ENCODE measurements around the gene UGT3A2. TPM values are rescaled to one million over a fixed set of nuclear protein-coding genes. Genes with fewer than 3 reads are reported as not detected.

The UGT3A2 gene
- total RNA-seq, 3 donors from 2014 or later (not counting 1 experiment from before 2014, with no cell fraction given) = 0.25 TPM; not detected in 1

DNA sequence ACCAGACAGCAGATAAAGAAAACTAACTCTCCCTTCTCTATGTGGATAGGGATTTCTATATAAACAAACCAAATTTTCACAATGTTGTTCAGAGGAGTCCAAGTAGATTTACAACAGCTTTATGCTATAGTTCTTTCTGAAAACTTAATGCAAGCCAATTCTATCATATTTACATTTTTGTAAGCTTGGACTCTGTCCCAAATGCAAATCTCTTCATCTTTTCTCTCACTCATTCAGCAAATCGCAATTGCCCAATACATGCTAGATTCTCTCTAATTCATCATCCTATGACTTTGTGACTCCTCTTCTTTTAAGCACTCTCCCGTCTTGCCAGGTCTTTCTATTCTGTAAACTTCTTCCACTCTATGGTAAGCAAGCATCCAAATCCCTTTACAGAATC is 39.1 kb upstream of the UGT3A2 start:
- WGBS (ENCODE audit: insufficient coverage) = 74% methylated on average over 2 of the region's 2 CpGs
- DNase-seq = no peak

DNA sequence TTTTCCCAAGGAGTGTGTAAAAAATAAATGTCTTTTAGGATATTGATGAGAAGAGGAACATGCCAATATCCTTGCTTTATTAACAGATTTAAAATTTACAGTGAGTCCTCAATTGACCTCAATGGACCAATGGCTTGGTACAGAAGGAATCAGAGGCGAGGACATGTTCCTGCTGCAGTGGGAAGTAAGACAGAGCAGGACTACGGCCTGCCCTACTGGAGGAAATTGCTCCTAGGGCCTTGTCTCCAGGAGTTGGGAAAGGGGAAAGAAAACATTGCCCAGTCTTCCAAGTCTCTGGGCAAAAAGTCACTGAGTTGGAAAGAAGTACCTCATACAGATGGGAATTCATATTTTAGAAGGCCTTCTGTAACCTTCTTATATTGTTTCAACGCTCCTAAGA is 33.1 kb upstream of the UGT3A2 start:
- 100% methylated on average over 2 of the region's 3 CpGs for WGBS (ENCODE audit: insufficient coverage)
- Mint-ChIP-seq H3K9me3 (no peaks in the 10 kb centered on the region), H3K4me1 (no peaks in the 10 kb centered on the region), H3K36me3 (peaks cover 7% of the 10 kb centered on the region), H3K27ac (no peak overlapping the region), H3K27me3 (ENCODE audit: low read depth in 2 of 2) (no peaks in the 10 kb centered on the region), H3K4me3 (no peak overlapping the region)
- intact Hi-C loops (cut with micrococcal nuclease) = no loop called here
- Histone ChIP-seq H3K27ac (ENCODE audit: low read length) (no peak overlapping the region), H3K4me3 (ENCODE audit: low read length) (no peak overlapping the region), H3K27me3 (ENCODE audit: control insufficient read depth, insufficient read depth, low read length) (no peaks in the 10 kb centered on the region), H3K4me1 (ENCODE audit: control insufficient read depth, insufficient read depth, low read length) (no peaks in the 10 kb centered on the region), H3K36me3 (ENCODE audit: control insufficient read depth, insufficient read depth, low read length) (peaks cover 14% of the 10 kb centered on the region), H3K9me3 (ENCODE audit: control insufficient read depth, insufficient read depth, low read length) (no peaks in the 10 kb centered on the region)
- ATAC-seq = no peak
- no peak for DNase-seq
- TF ChIP-seq, protein P1, sequence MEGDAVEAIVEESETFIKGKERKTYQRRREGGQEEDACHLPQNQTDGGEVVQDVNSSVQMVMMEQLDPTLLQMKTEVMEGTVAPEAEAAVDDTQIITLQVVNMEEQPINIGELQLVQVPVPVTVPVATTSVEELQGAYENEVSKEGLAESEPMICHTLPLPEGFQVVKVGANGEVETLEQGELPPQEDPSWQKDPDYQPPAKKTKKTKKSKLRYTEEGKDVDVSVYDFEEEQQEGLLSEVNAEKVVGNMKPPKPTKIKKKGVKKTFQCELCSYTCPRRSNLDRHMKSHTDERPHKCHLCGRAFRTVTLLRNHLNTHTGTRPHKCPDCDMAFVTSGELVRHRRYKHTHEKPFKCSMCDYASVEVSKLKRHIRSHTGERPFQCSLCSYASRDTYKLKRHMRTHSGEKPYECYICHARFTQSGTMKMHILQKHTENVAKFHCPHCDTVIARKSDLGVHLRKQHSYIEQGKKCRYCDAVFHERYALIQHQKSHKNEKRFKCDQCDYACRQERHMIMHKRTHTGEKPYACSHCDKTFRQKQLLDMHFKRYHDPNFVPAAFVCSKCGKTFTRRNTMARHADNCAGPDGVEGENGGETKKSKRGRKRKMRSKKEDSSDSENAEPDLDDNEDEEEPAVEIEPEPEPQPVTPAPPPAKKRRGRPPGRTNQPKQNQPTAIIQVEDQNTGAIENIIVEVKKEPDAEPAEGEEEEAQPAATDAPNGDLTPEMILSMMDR (IDR thresholded peaks at IDR 0.05) = no peak

More for the DNA sequence above, 39.1 kb upstream of the UGT3A2 start:
- no peaks in the 10 kb centered on the region for H3K4me1 ChIP-seq (ENCODE audit: control insufficient read depth, insufficient read depth, low read length)
- H3K4me3 ChIP-seq (ENCODE audit: low read length) = no peak overlapping the region
- intact Hi-C loops (cut with micrococcal nuclease) = no loop called here
- peaks cover 57% of the 10 kb centered on the region for H3K36me3 ChIP-seq (ENCODE audit: control insufficient read depth, insufficient read depth, low read length)
- Mint-ChIP-seq H3K27me3 (ENCODE audit: low read depth in 2 of 2) (no peaks in the 10 kb centered on the region), H3K4me1 (no peaks in the 10 kb centered on the region), H3K4me3 (no peak overlapping the region), H3K27ac (no peak overlapping the region), H3K9me3 (no peaks in the 10 kb centered on the region), H3K36me3 (peaks cover 29% of the 10 kb centered on the region)
- no peaks in the 10 kb centered on the region for H3K27me3 ChIP-seq (ENCODE audit: control insufficient read depth, insufficient read depth, low read length)
- no peaks in the 10 kb centered on the region for H3K9me3 ChIP-seq (ENCODE audit: control insufficient read depth, insufficient read depth, low read length)
- H3K27ac ChIP-seq (ENCODE audit: low read length) = no peak overlapping the region
- no peak for ATAC-seq
- TF ChIP-seq, protein P1 (IDR thresholded peaks at IDR 0.05) = no peak

DNA sequence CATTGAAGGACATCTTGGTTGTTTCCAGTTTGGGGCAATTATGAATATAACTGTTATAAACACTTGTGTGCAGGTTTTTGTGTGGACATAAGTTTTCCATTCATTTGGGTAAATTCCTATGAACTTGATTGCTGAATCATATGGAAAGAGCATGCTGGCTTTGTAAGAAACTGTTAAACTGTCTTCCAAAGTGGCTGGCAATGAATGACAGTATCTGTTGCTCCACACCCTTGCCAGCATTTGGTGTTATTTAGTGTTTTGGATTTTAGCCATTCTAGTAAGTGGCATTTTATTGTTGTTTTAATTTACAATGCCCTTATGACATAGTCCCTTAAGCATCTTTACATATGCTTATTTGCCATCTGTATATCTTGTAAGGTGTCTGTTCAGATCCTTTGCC is 29.8 kb upstream of the UGT3A2 start:
- TF ChIP-seq, protein P1 (IDR thresholded peaks at IDR 0.05) = no peak
- no peak overlapping the region for H3K4me3 Mint-ChIP-seq
- no peak overlapping the region for H3K27ac Mint-ChIP-seq
- H3K4me1 ChIP-seq (ENCODE audit: control insufficient read depth, insufficient read depth, low read length) = no peaks in the 10 kb centered on the region
- intact Hi-C loops (cut with micrococcal nuclease) = no loop called here
- H3K36me3 ChIP-seq (ENCODE audit: control insufficient read depth, insufficient read depth, low read length) = peaks cover 4% of the 10 kb centered on the region
- DNase-seq (no peak), ATAC-seq (no peak)
- no peaks in the 10 kb centered on the region for H3K9me3 ChIP-seq (ENCODE audit: control insufficient read depth, insufficient read depth, low read length)
- H3K9me3 Mint-ChIP-seq = no peaks in the 10 kb centered on the region
- H3K27me3 Mint-ChIP-seq (ENCODE audit: low read depth in 2 of 2) = no peaks in the 10 kb centered on the region
- H3K36me3 Mint-ChIP-seq = peaks cover 7% of the 10 kb centered on the region
- H3K4me1 Mint-ChIP-seq = no peaks in the 10 kb centered on the region
- H3K4me3 ChIP-seq (ENCODE audit: low read length) = no peak overlapping the region
- no peaks in the 10 kb centered on the region for H3K27me3 ChIP-seq (ENCODE audit: control insufficient read depth, insufficient read depth, low read length)
- H3K27ac ChIP-seq (ENCODE audit: low read length) = no peak overlapping the region

DNA sequence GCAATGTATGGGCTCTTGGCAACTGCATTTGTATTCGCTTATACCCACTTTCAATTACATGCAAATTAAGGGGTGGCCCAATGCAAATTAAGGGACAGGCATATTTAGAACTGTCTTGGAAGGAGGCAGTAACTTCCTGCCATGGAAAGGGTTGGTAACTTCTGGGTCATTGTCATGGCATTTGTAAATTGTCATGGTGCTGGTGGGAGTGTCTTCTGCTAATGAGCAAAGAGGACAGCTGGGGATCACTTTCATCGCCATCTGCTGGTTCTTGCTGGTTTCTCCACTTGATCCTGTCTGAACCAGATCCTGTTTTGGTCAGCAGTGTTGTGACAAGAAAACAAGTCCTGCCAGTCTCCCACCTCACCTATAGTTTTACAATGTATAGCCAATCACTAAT is 23.3 kb upstream of the UGT3A2 start:
- intact Hi-C loops (cut with micrococcal nuclease) = no loop called here
- H3K4me1 Mint-ChIP-seq = no peaks in the 10 kb centered on the region
- TF ChIP-seq, protein P1 (IDR thresholded peaks at IDR 0.05) = no peak
- Histone ChIP-seq H3K27ac (ENCODE audit: low read length) (no peak overlapping the region), H3K9me3 (ENCODE audit: control insufficient read depth, insufficient read depth, low read length) (no peaks in the 10 kb centered on the region), H3K36me3 (ENCODE audit: control insufficient read depth, insufficient read depth, low read length) (no peaks in the 10 kb centered on the region), H3K4me3 (ENCODE audit: low read length) (no peak overlapping the region), H3K27me3 (ENCODE audit: control insufficient read depth, insufficient read depth, low read length) (no peaks in the 10 kb centered on the region), H3K4me1 (ENCODE audit: control insufficient read depth, insufficient read depth, low read length) (no peaks in the 10 kb centered on the region)
- ATAC-seq (peak in 2 of 3 donors; percentile 49 to 54), DNase-seq (peak in 1 of 2 donors; percentile 23)
- H3K27me3 Mint-ChIP-seq (ENCODE audit: low read depth in 2 of 2) = peaks cover 13 to 18% of the 10 kb centered on the region in 2 donors
- H3K36me3 Mint-ChIP-seq = peaks cover 9% of the 10 kb centered on the region
- WGBS (ENCODE audit: insufficient coverage) = 77% methylated on average over 2 of the region's 2 CpGs
- H3K4me3 Mint-ChIP-seq = no peak overlapping the region
- H3K27ac Mint-ChIP-seq = no peak overlapping the region
- H3K9me3 Mint-ChIP-seq = peaks cover 2 to 4% of the 10 kb centered on the region in 2 donors
